ENCODE results near the gene ZDHHC13.

The ZDHHC13 gene

DNA sequence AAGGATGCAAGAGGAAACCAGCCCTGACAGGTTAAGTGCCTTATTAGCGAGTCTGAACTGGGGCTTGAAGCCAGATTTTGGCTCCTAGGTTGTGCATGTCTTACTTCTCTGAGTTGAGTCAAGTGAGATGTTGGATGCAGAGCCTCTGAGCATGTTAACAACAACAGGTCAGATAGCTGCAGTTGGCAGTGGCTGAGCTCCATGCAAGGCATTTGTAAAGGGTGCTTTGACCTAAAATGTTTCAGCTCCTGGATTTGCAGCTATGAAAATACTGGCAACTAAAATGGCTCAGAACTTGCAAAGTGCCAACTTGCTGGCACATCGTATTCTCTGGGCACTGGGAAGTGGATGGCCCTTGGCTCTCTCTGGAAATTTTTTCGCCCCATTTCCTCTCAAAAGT lies 101.2 kb downstream of the ZDHHC13 start:
- Mint-ChIP-seq H3K27ac (peak overlapping the region in 1 of 3 experiments; percentile 9), H3K9me3 (peaks cover 5% of the 10 kb centered on the region), H3K36me3 (ENCODE audit: low read depth) (peaks cover 8% of the 10 kb centered on the region), H3K4me3 (peak overlapping the region in 1 of 3 experiments; percentile 4), H3K27me3 (ENCODE audit: low read depth) (peaks cover 8% of the 10 kb centered on the region), H3K4me1 (peaks cover 41% of the 10 kb centered on the region)
- TF ChIP-seq, protein P1, sequence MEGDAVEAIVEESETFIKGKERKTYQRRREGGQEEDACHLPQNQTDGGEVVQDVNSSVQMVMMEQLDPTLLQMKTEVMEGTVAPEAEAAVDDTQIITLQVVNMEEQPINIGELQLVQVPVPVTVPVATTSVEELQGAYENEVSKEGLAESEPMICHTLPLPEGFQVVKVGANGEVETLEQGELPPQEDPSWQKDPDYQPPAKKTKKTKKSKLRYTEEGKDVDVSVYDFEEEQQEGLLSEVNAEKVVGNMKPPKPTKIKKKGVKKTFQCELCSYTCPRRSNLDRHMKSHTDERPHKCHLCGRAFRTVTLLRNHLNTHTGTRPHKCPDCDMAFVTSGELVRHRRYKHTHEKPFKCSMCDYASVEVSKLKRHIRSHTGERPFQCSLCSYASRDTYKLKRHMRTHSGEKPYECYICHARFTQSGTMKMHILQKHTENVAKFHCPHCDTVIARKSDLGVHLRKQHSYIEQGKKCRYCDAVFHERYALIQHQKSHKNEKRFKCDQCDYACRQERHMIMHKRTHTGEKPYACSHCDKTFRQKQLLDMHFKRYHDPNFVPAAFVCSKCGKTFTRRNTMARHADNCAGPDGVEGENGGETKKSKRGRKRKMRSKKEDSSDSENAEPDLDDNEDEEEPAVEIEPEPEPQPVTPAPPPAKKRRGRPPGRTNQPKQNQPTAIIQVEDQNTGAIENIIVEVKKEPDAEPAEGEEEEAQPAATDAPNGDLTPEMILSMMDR (IDR thresholded peaks at IDR 0.05; ENCODE audit: unreplicated experiment in 3 of 3): no peak

DNA sequence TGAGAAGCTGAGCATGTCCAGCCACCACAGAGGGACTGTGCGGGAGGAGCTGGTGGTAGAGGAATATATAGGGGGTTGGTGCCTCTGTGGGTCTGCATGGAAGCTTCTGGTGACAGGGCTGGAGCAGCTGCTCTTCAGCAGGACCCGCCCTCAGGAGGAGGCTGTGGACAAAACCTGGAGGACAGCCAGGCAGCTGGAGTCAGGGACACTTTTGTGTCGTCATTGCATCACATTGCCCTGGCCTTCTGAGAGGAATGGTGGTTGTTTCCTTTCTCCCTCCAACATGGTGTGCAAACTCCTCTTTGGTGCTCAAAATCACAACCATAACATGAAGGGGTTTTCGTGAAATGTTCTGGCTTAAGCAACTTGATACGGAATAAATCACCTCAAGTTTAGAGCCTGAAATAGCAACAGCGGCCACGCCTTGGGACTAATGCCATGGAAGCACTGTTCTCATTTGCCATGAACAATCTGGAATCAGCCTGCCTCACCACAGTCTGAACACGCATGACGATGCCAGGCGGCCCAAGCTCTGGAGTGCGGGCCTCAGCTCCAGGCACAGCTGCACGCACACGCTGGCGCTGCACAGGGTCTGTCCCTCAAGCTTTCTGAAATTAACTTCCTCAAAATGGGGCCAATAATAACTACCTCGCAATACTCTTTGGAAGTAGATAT lies 102.0 kb downstream of the ZDHHC13 start:
- Mint-ChIP-seq H3K4me1 (peaks cover 41% of the 10 kb centered on the region), H3K9me3 (peaks cover 5% of the 10 kb centered on the region), H3K36me3 (ENCODE audit: low read depth) (peaks cover 8% of the 10 kb centered on the region), H3K4me3 (peak overlapping the region in 1 of 3 experiments; percentile 4), H3K27ac (peak overlapping the region; percentile 2 to 60 (median 9)), H3K27me3 (ENCODE audit: low read depth) (peaks cover 8% of the 10 kb centered on the region)
- TF ChIP-seq, protein P1 (IDR thresholded peaks at IDR 0.05; ENCODE audit: unreplicated experiment in 3 of 3): no peak

DNA sequence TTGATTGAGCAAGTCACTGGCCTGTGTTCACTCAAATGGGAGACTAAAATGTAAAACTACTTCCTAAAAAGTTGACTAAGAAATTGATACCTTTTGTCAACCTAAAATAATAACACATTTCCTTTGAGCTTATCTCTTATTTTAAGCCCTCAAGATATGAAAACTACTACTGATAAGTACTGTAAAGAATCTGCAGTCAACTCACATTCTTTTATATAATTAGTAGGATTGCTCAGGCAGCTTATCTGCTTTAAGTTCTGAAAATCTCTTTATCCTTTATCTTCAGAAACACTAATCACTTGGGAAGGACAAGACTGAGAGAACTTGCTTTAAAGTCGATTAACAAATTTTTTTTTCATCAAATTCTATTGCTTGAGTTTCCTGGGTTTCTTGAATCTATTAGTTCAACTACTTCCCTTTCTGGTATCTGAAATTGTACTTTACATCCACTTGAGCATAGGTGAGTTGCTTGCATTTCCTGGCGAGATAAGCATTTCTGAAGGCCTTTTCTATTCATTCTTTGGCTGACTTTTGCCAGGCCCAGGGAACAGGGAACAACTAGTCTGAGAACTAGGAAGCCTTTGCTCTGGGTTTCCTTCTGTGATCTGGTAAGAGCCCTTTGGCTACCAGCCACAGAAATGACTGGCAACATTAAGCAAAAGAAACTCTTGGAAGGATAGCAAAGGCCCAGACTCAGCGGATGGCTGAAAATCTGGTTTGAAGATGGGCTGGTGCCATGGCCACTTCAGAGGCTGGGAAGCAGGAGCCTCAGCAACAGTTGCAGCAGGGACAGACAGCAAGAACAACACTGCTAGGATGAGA lies 104.1 kb downstream of the ZDHHC13 start:
- Mint-ChIP-seq H3K27me3 (ENCODE audit: low read depth) (peaks cover 8% of the 10 kb centered on the region), H3K4me1 (peaks cover 47% of the 10 kb centered on the region), H3K36me3 (ENCODE audit: low read depth) (peaks cover 20% of the 10 kb centered on the region), H3K27ac (no peak overlapping the region), H3K9me3 (peaks cover 5% of the 10 kb centered on the region), H3K4me3 (no peak overlapping the region)
- TF ChIP-seq, protein P1 (IDR thresholded peaks at IDR 0.05; ENCODE audit: unreplicated experiment in 3 of 3): no peak

DNA sequence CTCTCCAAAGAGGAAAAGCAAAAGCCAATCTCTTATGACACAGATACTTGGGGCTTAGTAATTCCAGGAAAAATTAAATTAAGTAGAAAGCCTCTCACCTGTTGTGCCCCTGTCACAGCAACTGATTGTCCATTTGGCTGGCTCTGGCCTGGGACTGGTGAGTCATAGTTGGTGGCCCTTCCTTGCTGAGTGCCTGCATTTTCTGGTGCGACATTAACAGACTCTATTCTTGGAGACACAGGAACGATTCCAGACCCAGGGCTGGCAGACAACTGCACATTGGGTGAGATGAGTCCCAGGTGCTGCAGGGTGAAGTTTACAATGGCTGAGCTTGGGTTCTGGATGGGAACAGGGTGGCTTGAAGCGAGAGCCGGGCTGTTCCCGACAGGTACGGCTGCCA lies 108.2 kb downstream of the ZDHHC13 start:
- TF ChIP-seq, protein P1 (IDR thresholded peaks at IDR 0.05; ENCODE audit: unreplicated experiment in 3 of 3): no peak
- H3K27ac Mint-ChIP-seq: no peak overlapping the region
- H3K9me3 Mint-ChIP-seq: peaks cover 5% of the 10 kb centered on the region
- no peak overlapping the region for H3K4me3 Mint-ChIP-seq
- peaks cover 35% of the 10 kb centered on the region for H3K4me1 Mint-ChIP-seq
- H3K36me3 Mint-ChIP-seq (ENCODE audit: low read depth): peaks cover 31% of the 10 kb centered on the region
- H3K27me3 Mint-ChIP-seq (ENCODE audit: low read depth): peaks cover 3% of the 10 kb centered on the region

DNA sequence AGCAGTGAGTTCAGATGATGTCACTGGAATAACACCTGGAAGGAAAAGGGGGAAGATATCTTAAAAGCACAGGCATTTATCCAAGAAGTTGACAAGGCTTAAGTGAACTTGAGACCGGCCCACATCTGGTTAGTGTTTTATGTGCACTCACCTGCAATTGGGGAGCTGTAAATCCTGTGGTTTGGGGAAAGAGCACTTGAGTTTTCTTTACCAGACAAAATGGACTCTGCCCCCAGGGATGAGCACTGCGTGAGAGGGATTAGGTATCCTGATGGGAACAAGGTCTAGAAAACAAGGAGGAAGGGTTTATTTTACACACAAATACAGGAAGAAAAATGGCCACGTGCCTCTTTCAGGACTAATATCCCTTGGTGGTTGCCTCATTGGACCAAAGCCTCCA lies 108.6 kb downstream of the ZDHHC13 start:
- Mint-ChIP-seq H3K4me1 (peaks cover 39% of the 10 kb centered on the region), H3K9me3 (peaks cover 5% of the 10 kb centered on the region), H3K27ac (no peak overlapping the region), H3K4me3 (no peak overlapping the region), H3K27me3 (ENCODE audit: low read depth) (peaks cover 3% of the 10 kb centered on the region), H3K36me3 (ENCODE audit: low read depth) (peaks cover 31% of the 10 kb centered on the region)
- TF ChIP-seq, protein P1 (IDR thresholded peaks at IDR 0.05; ENCODE audit: unreplicated experiment in 3 of 3): no peak
